ENCODE results near the gene IGSF23. TPM values are rescaled to one million over a fixed set of nuclear protein-coding genes. Genes with fewer than 3 reads are reported as not detected.
A peak's percentile ranks its signal among the peaks of the same experiment; 100 is the strongest.

IGSF23 gene
- total RNA-seq, 6 experiments from 2014 or later: not detected

DNA sequence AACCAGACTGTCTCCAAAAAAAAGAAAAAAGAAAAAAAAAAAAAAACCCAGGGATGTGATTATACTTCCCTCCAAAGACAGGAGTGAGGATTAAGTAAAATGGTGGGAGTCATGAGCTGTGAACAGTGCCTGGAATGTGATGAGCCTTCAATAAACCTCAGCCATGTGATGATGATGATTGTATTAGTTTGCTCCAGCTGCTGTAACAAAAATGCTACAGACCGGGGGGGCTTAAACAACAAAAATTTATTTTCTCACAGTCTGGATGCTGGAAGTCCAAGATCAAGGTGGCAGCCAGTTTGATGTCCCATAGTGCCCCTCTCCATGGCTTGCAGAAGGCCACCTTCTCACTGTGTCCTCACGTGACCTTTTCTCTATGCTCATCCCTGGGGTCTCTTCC is 21.4 kb downstream of the IGSF23 start:
- Mint-ChIP-seq H3K9me3 (no peaks in the 10 kb centered on the region), H3K4me3 (no peak overlapping the region), H3K4me1 (ENCODE audit: low read depth) (peaks cover 42% of the 10 kb centered on the region), H3K27ac (no peak overlapping the region), H3K27me3 (ENCODE audit: insufficient read depth) (no peaks in the 10 kb centered on the region), H3K36me3 (ENCODE audit: low read depth) (0 out of 2 replicates have a peak, but pooled peaks cover 4% of the 10 kb centered on the region)
- DNase-seq: no peak
- TF ChIP-seq, protein P1, sequence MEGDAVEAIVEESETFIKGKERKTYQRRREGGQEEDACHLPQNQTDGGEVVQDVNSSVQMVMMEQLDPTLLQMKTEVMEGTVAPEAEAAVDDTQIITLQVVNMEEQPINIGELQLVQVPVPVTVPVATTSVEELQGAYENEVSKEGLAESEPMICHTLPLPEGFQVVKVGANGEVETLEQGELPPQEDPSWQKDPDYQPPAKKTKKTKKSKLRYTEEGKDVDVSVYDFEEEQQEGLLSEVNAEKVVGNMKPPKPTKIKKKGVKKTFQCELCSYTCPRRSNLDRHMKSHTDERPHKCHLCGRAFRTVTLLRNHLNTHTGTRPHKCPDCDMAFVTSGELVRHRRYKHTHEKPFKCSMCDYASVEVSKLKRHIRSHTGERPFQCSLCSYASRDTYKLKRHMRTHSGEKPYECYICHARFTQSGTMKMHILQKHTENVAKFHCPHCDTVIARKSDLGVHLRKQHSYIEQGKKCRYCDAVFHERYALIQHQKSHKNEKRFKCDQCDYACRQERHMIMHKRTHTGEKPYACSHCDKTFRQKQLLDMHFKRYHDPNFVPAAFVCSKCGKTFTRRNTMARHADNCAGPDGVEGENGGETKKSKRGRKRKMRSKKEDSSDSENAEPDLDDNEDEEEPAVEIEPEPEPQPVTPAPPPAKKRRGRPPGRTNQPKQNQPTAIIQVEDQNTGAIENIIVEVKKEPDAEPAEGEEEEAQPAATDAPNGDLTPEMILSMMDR (IDR thresholded peaks at IDR 0.05): no peak

DNA sequence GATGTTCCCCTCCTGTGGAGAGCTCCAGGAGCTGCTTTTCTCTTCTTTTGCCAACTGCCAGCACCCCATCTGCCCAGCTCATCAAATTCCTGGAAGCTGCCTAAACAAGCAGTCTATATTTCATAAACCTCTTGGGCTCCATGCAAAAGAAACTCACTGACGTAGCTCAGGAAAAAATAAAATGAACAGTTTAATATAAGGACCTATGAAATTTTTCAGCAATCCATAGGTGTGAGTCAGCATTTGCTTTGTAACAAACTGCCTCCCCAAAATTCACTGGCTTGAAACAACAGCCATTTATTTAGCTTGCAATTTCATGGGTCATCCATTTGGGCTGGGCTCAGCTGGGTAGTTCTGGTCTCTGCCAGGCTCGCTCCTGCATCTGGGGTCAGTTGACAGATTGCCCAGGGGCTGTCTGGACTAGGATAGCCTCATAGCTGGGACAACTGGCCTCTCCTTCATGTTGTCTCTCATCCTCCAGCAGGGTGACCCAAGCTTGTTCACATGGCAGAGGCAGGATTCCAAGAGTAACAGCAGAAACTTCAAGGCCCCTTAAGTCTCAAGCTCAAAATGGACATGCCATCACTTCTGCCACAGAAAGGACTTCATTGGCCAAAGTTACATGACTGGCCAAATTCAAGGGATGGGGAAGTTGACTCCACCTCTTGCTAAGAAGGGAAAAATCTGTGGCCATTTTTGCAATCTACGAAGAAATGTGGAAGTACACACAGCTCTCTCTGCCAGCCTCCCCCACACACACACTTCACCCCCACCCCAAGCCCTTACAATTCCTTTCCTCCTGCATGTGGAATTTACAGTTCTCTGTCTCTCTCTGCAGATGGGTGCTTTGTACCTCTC is 22.4 kb downstream of the IGSF23 start:
- H3K36me3 Mint-ChIP-seq (ENCODE audit: low read depth): peaks cover 8% of the 10 kb centered on the region

DNA sequence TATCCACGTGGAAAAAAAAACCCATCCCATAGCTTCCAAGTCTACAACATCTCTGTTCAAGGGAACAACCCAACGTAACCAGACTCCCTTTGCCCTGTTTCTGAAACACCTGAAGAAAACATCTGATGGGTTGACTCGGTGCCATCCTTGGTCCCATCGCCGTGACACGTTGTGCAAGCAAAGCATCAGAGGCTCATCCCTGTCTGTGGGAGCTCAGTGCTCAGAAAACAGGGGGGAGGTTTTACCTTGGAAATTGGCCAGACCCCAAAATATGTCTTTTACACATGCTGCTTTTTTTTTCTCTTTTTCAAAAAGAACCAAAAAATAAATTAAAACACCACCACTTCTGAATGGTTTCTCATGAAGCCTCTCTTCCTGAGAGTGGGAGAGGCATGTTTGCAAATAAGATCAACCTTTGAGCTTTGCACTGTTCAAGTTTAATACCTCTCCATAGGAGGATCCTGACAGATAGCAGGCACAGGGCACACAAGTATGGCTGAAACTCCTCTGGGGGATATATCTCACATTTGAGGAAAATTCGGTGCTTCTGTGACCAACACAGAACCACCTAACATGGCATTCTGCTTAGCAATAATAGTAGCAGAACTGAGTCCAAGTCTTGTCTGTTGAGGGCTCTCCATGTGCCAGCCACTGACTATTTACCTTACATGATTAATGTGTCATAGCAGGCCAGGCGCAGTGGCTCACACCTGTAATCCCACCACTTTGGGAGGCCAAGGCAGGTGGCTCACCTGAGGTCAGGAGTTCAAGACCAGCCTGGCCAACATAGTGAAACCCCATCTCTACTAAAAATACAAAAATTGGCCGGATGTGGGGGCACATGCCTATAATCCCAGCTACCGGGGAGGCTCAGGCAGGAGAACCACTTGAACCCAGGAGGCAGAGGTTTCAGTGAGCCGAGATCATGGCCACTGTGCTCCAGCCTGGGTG is 23.4 kb downstream of the IGSF23 start:
- Mint-ChIP-seq H3K27me3 (ENCODE audit: insufficient read depth) (no peaks in the 10 kb centered on the region), H3K36me3 (ENCODE audit: low read depth) (peaks cover 10% of the 10 kb centered on the region), H3K9me3 (no peaks in the 10 kb centered on the region), H3K27ac (peak overlapping the region; percentile 68), H3K4me1 (ENCODE audit: low read depth) (peaks cover 56% of the 10 kb centered on the region), H3K4me3 (peak overlapping the region; percentile 31; the same call in 1 of the 2 replicates)
- no peak for DNase-seq
- TF ChIP-seq, protein P1 (IDR thresholded peaks at IDR 0.05): no peak

More for the DNA sequence above, 22.4 kb downstream of the IGSF23 start:
- TF ChIP-seq, protein P1 (IDR thresholded peaks at IDR 0.05): peak; percentile 11; the same call in 1 of the 2 replicates
- Mint-ChIP-seq H3K27me3 (ENCODE audit: insufficient read depth) (no peaks in the 10 kb centered on the region), H3K4me1 (ENCODE audit: low read depth) (peaks cover 49% of the 10 kb centered on the region), H3K9me3 (no peaks in the 10 kb centered on the region), H3K27ac (peak overlapping the region; percentile 68), H3K4me3 (peak overlapping the region; percentile 31; the same call in 1 of the 2 replicates)
- peak; percentile 66 for DNase-seq

DNA sequence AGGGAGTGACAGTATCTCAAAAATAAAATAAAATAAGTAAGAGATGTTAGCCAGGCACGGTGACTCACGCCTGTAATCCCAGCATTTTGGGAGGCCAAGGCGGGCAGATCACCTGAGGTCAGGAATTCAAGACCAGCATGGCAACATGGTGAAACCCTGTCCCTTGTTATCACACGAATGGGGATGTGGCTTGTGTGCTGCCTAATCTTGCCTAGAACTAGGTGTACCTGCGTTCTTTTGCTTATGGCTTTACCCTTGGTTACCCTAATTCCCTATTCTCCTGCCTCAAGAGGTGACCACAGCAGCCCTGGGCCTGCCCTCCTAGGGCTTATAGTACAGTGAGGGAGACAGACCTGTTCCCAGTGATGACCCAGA is 24.0 kb downstream of the IGSF23 start:
- TF ChIP-seq, protein P1 (IDR thresholded peaks at IDR 0.05): no peak
- H3K4me1 Mint-ChIP-seq (ENCODE audit: low read depth): peaks cover 56% of the 10 kb centered on the region

DNA sequence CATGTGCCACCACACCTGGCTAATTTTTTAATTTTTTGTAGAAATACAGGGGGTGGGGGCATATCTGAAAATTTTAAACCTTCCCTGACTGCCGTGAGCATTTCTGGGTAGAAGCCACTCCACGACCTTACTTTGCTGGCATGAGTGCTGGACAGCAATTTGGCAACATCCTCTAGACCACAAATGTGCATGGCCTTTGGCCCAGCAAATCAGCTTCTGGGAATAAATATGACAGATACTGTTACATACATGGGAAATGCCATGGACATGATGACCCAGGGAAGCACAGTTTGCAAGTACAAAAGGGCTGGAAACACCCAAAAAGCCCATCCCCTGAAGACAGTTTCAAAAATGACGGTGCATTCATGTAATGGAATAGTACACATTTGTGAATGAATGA is 27.2 kb downstream of the IGSF23 start:
- peak overlapping the region; percentile 9; the same call in 1 of the 2 replicates for H3K27ac Mint-ChIP-seq
- peaks cover 6% of the 10 kb centered on the region for H3K36me3 Mint-ChIP-seq (ENCODE audit: low read depth)
- DNase-seq: peak; percentile 38
- H3K9me3 Mint-ChIP-seq: no peaks in the 10 kb centered on the region
- peaks cover 36% of the 10 kb centered on the region for H3K4me1 Mint-ChIP-seq (ENCODE audit: low read depth)
- TF ChIP-seq, protein P1 (IDR thresholded peaks at IDR 0.05): no peak
- no peak overlapping the region for H3K4me3 Mint-ChIP-seq
- no peaks in the 10 kb centered on the region; the same call in 1 of the 2 replicates for H3K27me3 Mint-ChIP-seq (ENCODE audit: insufficient read depth)

More for the DNA sequence above, 24.0 kb downstream of the IGSF23 start:
- Mint-ChIP-seq H3K36me3 (ENCODE audit: low read depth) (peaks cover 10% of the 10 kb centered on the region), H3K4me3 (no peak overlapping the region), H3K27ac (no peak overlapping the region), H3K9me3 (no peaks in the 10 kb centered on the region), H3K27me3 (ENCODE audit: insufficient read depth) (no peaks in the 10 kb centered on the region; the same call in 1 of the 2 replicates)
- DNase-seq: no peak
